ENCODE measurements around the gene PIEZO2.
"Not testable (repeated sequence)": the region's sequence is repeated elsewhere in the genome, so short reads cannot be mapped to it uniquely, and the experiment has no call there.

The PIEZO2 gene

GRCh38 chr18:10951631-10952544 lies 197.5 kb downstream of the PIEZO2 start:
- FAIRE-seq = no peak

- no peak for FAIRE-seq
Observed at GRCh38 chr18:10950876-10951630, 198.3 kb downstream of the PIEZO2 start.

GRCh38 chr18:10950080-10950875 lies 199.1 kb downstream of the PIEZO2 start:
- no peak for FAIRE-seq

GRCh38 chr18:10949655-10950054 lies 199.7 kb downstream of the PIEZO2 start:
- no peak for FAIRE-seq

GRCh38 chr18:10948421-10948820 lies 200.9 kb downstream of the PIEZO2 start:
- FAIRE-seq = no peak

GRCh38 chr18:10946058-10946457 lies 203.3 kb downstream of the PIEZO2 start:
- FAIRE-seq = no peak

GRCh38 chr18:10942998-10943397 lies 206.4 kb downstream of the PIEZO2 start:
- FAIRE-seq = no peak

- FAIRE-seq = no peak
Observed at GRCh38 chr18:10939822-10940221, 209.5 kb downstream of the PIEZO2 start.

GRCh38 chr18:10937743-10938640 lies 211.4 kb downstream of the PIEZO2 start:
- no peak for FAIRE-seq

- FAIRE-seq = no peak
Observed at GRCh38 chr18:10936176-10937053, 213.0 kb downstream of the PIEZO2 start.

GRCh38 chr18:10935588-10935987 lies 213.8 kb downstream of the PIEZO2 start:
- FAIRE-seq = no peak

GRCh38 chr18:10933648-10934047 lies 215.7 kb downstream of the PIEZO2 start:
- not testable (repeated sequence) for FAIRE-seq

GRCh38 chr18:10930076-10930475 lies 219.3 kb downstream of the PIEZO2 start:
- no peak for FAIRE-seq

- FAIRE-seq = no peak
Observed at GRCh38 chr18:10928772-10929373, 220.5 kb downstream of the PIEZO2 start.

- FAIRE-seq = no peak
Observed at GRCh38 chr18:10928011-10928771, 221.2 kb downstream of the PIEZO2 start.

- FAIRE-seq = no peak
Observed at GRCh38 chr18:10927286-10927992, 221.9 kb downstream of the PIEZO2 start.

GRCh38 chr18:10926621-10927161 lies 222.7 kb downstream of the PIEZO2 start:
- FAIRE-seq = no peak

GRCh38 chr18:10924290-10924689 lies 225.1 kb downstream of the PIEZO2 start:
- FAIRE-seq = no peak

All from G401.6 (cell line).